Hematopoietic multipotent progenitor cell treated with erythropoietin and hydrocortisone succinate and interleukin-3 and kit ligand, for 6 days (in vitro differentiated cells): ENCODE data around the gene ZNF740.
A peak's percentile ranks its signal among the peaks of the same experiment; 100 is the strongest.

ENCODE experiments used
- DNase-seq: peaks from one replicate; pipeline ENCODE4 v3.0.0-alpha.2; 2015

ZNF740 gene

GRCh38 chr12:53214687-53215455 is 34.3 kb downstream of the ZNF740 start:
- no peak for DNase-seq

- DNase-seq, result no peak
Measured at GRCh38 chr12:53215497-53215896, 35.0 kb downstream of the ZNF740 start.

GRCh38 chr12:53217051-53217930 is 36.8 kb downstream of the ZNF740 start:
- peak; percentile 83 for DNase-seq

GRCh38 chr12:53217931-53218307 is 37.4 kb downstream of the ZNF740 start:
- no peak for DNase-seq

GRCh38 chr12:53218551-53219291 is 38.2 kb downstream of the ZNF740 start:
- DNase-seq, result no peak

- peak; percentile 75 for DNase-seq
Measured at GRCh38 chr12:53219292-53219955, 38.9 kb downstream of the ZNF740 start.

GRCh38 chr12:53219956-53220693 is 39.6 kb downstream of the ZNF740 start:
- peak; percentile 93 for DNase-seq

GRCh38 chr12:53220694-53221202 is 40.2 kb downstream of the ZNF740 start:
- DNase-seq, result peak; percentile 92

- peak; percentile 76 for DNase-seq
Measured at GRCh38 chr12:53221203-53222080, 40.9 kb downstream of the ZNF740 start.

- peak; percentile 39 for DNase-seq
Measured at GRCh38 chr12:53222170-53222721, 41.7 kb downstream of the ZNF740 start.

- DNase-seq, result no peak
Measured at GRCh38 chr12:53222806-53223261, 42.3 kb downstream of the ZNF740 start.

- DNase-seq, result peak; percentile 37
Measured at GRCh38 chr12:53223389-53224060, 43.0 kb downstream of the ZNF740 start.

- DNase-seq, result no peak
Measured at GRCh38 chr12:53224061-53224896, 43.8 kb downstream of the ZNF740 start.

- DNase-seq, result no peak
Measured at GRCh38 chr12:53224897-53225634, 44.5 kb downstream of the ZNF740 start.

- DNase-seq, result no peak
Measured at GRCh38 chr12:53225635-53226424, 45.3 kb downstream of the ZNF740 start.

- no peak for DNase-seq
Measured at GRCh38 chr12:53226815-53227214, 46.3 kb downstream of the ZNF740 start.

GRCh38 chr12:53227341-53227740 is 46.8 kb downstream of the ZNF740 start:
- DNase-seq, result no peak
